ENCODE data around the gene ADORA2A.

GRCh38 chr22:24402460-24403192 lies 24.8 kb upstream of the ADORA2A start:
- TF ChIP-seq POLR2AphosphoS5 (IDR thresholded peaks at IDR 0.05; ENCODE audit: low read depth, low read length) (peak; percentile 51; the same call in 1 of the 2 replicates), CEBPB (IDR thresholded peaks at IDR 0.05; ENCODE audit: low read depth) (no peak), CTCF (IDR thresholded peaks at IDR 0.05 in 2 of 3, conservative IDR thresholded peaks at IDR 0.05 in 1 of 3; ENCODE audit: borderline replicate concordance in 1 of 3, insufficient read depth in 1 of 3, low read depth in 2 of 3, low read length in 2 of 3) (no peak), SP1 (IDR thresholded peaks at IDR 0.05; ENCODE audit: low read depth) (peak; percentile 76)
